ENCODE measurements around the gene SLC25A33. TPM values are rescaled to one million over a fixed set of nuclear protein-coding genes. Genes with fewer than 3 reads are reported as not detected.
"Not testable (repeated sequence)": the region's sequence is repeated elsewhere in the genome, so short reads cannot be mapped to it uniquely, and the experiment has no call there.

Gene SLC25A33
- total and polyA plus RNA-seq, 8 donors: 2.2 to 6.0 (median 2.7) TPM

DNA sequence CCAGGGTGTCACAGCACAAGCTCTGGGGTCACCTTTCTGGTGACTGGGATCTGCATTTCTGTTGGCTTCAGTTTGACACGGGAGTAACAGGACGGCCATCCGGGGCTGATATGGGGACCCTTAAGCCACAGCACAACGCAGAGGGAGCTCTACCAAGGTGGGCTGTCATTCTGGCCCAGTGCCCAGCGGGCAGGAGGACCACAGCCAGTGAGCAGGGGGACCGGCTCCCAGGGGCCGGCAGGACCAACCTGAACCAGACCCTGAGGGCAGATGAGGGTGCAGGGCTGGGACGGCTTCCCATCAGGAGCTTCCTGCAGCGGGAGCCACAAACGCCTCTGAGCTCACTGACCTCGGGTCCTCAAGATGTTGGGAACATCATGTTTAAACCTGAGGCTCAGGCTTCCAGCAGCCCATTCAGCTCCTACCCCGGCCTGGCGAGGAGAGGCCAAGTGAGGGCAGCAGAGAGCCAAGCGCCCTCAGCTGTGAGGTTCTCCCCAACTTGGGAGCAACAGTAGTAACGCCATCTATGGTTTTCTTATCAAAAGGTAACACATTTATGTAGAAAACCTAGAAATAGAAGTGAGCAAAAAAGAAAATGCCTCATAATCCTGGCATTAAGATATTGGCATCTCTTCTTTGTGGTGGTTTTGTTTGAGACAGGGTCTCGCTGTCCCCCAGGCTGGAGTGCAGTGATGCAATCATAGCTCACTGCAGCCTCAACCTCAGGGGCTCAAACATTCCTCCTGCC is 76.2 kb downstream of the SLC25A33 start:
- Histone ChIP-seq H3K4me1 (no peaks in the 10 kb centered on the region), H3K9me3 (no peaks in the 10 kb centered on the region), H3K4me3 (no peak overlapping the region), H3K27me3 (peaks cover 0 to 36% of the 10 kb centered on the region in 2 donors), H3K27ac (no peak overlapping the region), H3K36me3 (peaks cover 0 to 32% of the 10 kb centered on the region in 2 donors)
- DNase-seq (peak in 2 of 4 donors; percentile 28 to 82), ATAC-seq (peak; percentile 81)
- intact Hi-C loops (cut with DNase I): no loop called here
- TF ChIP-seq, protein P1, sequence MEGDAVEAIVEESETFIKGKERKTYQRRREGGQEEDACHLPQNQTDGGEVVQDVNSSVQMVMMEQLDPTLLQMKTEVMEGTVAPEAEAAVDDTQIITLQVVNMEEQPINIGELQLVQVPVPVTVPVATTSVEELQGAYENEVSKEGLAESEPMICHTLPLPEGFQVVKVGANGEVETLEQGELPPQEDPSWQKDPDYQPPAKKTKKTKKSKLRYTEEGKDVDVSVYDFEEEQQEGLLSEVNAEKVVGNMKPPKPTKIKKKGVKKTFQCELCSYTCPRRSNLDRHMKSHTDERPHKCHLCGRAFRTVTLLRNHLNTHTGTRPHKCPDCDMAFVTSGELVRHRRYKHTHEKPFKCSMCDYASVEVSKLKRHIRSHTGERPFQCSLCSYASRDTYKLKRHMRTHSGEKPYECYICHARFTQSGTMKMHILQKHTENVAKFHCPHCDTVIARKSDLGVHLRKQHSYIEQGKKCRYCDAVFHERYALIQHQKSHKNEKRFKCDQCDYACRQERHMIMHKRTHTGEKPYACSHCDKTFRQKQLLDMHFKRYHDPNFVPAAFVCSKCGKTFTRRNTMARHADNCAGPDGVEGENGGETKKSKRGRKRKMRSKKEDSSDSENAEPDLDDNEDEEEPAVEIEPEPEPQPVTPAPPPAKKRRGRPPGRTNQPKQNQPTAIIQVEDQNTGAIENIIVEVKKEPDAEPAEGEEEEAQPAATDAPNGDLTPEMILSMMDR (IDR thresholded peaks at IDR 0.05): peak; percentile 45 to 58

DNA sequence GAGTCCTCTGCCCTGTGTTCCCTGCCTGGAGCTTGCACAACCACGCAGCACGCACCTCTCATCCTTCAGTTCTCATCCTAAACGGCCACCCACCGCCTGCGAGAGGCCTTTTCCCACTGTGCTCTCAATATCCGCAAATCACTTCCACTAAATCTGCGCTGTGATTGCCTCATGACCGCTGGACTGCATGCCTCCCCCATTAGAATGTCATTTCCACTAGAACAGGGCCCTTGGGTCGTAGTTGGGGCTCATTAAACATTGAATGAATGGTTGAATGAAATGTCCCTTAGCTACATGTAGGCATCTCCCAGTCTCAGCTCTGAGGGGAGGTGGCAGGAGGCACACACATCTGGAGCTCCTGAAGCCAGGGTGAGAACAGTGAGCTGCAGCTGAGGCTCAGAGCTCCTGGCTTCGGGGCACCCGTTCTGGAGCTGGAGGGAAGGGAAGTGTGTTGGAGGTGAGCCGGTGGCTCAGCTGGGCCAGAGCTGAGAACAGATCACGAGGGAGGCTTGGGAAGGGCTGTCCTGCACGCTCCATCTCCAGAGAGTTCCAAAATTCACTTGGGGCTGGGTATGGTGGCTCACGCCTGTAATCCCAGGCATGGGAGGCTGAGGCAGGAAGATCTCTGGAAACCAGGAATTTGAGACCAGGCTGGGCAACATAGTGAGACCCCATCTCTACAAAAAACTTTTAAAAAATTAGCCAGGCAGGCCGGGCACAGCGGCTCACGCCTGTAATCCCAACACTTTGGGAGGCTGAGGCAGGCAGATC is 79.8 kb downstream of the SLC25A33 start:
- ATAC-seq: no peak
- Histone ChIP-seq H3K27ac (no peak overlapping the region), H3K27me3 (peaks cover 0 to 39% of the 10 kb centered on the region in 2 donors), H3K36me3 (no peaks in the 10 kb centered on the region), H3K4me3 (no peak overlapping the region), H3K4me1 (no peaks in the 10 kb centered on the region), H3K9me3 (no peaks in the 10 kb centered on the region)
- intact Hi-C loops (cut with DNase I): no loop called here
- peak in 1 of 4 donors; percentile 76 for DNase-seq
- TF ChIP-seq, protein P1 (IDR thresholded peaks at IDR 0.05): no peak

- TF ChIP-seq, protein P1 (IDR thresholded peaks at IDR 0.05): no peak
- H3K9me3 ChIP-seq: no peaks in the 10 kb centered on the region
- H3K36me3 ChIP-seq: no peaks in the 10 kb centered on the region
- intact Hi-C loops (cut with DNase I): loop anchor here in 1 of 2 donors (10.0 kb wide), 2 partner anchors 104 to 244 kb away; no protein-coding TSS in a partner anchor
- no peak overlapping the region for H3K27ac ChIP-seq
- peaks cover 0 to 1% of the 10 kb centered on the region in 2 donors for H3K4me1 ChIP-seq
- peaks cover 0 to 47% of the 10 kb centered on the region in 2 donors for H3K27me3 ChIP-seq
- ATAC-seq (no peak), DNase-seq (no peak)
- H3K4me3 ChIP-seq: no peak overlapping the region
Observed at GRCh38 chr1:9621032-9621431, 81.8 kb downstream of the SLC25A33 start.

- no peaks in the 10 kb centered on the region for H3K36me3 ChIP-seq
- TF ChIP-seq, protein P1 (IDR thresholded peaks at IDR 0.05): no peak
- intact Hi-C loops (cut with DNase I): loop anchor here in 1 of 2 donors (10.0 kb wide), 2 partner anchors 101 to 241 kb away; no protein-coding TSS in a partner anchor
- H3K27ac ChIP-seq: no peak overlapping the region
- ATAC-seq (no peak), DNase-seq (no peak)
- H3K27me3 ChIP-seq: peaks cover 0 to 44% of the 10 kb centered on the region in 2 donors
- no peaks in the 10 kb centered on the region for H3K9me3 ChIP-seq
- H3K4me1 ChIP-seq: peaks cover 0 to 31% of the 10 kb centered on the region in 2 donors
- no peak overlapping the region for H3K4me3 ChIP-seq
Observed at GRCh38 chr1:9624081-9624480, 84.8 kb downstream of the SLC25A33 start.

GRCh38 chr1:9625030-9625429 is 85.8 kb downstream of the SLC25A33 start:
- not testable (repeated sequence) for ATAC-seq, H3K27ac ChIP-seq, H3K9me3 ChIP-seq, H3K36me3 ChIP-seq, H3K4me3 ChIP-seq, DNase-seq
- H3K27me3 ChIP-seq: peaks cover 0 to 38% of the 10 kb centered on the region in 2 donors
- intact Hi-C loops (cut with DNase I): loop anchor here in 1 of 2 donors (10.0 kb wide), 2 partner anchors 100 to 240 kb away; no protein-coding TSS in a partner anchor
- H3K4me1 ChIP-seq: peaks cover 0 to 41% of the 10 kb centered on the region in 2 donors
